ENCODE data around the gene TBX1. TPM values are rescaled to one million over a fixed set of nuclear protein-coding genes. Genes with fewer than 3 reads are reported as not detected.

Gene TBX1
- total RNA-seq: 13.7 and 22.6 TPM in 2 replicates

DNA sequence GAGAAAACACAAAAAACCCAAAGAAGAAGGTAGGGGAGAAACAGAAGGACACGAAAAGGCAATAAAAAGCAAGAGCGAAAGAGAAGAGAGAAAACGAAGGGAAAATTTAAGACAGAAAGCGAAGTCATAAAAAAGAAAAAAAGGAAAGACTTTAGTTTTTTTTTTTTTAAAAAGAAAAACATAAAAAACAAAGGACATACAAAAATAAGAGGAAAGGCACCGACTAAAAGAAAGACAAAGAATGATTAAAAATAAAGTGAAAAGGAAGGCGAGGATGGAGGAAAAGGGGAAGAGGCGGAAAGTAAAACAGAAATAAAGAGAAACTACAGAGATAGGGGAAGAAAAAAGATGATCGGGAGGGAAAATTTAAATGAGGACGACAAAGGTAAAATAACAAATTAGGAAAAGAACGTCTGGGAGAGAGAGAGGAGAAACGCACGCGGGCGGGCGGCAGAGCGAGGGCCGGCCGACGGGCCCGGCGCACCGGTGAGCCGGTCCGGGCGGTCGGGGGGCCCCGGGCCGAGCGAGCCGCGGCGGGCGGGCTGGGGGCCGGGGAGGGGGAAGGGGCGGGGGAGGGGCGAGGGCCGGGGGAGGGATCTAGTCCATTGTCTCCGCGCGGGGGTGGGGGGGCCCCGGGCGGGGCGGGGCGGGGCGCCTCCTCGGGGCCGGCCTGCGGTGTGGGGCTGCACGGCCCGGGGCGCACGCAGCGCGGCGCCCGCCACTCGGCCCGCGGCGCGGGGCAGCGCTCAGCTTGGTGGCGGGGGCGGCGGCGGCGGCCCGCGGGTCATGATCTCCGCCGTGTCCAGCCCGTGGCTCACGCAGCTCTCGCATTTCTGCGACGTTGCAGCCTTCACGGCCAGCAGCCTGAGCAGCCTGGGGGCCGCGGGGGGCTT, at the start of gene TBX1:
TSS of gene TBX1 (plus strand) at position 721 of the 893 bp plus-strand sequence. CDS start at position 787, 66 bp downstream.

DNA sequence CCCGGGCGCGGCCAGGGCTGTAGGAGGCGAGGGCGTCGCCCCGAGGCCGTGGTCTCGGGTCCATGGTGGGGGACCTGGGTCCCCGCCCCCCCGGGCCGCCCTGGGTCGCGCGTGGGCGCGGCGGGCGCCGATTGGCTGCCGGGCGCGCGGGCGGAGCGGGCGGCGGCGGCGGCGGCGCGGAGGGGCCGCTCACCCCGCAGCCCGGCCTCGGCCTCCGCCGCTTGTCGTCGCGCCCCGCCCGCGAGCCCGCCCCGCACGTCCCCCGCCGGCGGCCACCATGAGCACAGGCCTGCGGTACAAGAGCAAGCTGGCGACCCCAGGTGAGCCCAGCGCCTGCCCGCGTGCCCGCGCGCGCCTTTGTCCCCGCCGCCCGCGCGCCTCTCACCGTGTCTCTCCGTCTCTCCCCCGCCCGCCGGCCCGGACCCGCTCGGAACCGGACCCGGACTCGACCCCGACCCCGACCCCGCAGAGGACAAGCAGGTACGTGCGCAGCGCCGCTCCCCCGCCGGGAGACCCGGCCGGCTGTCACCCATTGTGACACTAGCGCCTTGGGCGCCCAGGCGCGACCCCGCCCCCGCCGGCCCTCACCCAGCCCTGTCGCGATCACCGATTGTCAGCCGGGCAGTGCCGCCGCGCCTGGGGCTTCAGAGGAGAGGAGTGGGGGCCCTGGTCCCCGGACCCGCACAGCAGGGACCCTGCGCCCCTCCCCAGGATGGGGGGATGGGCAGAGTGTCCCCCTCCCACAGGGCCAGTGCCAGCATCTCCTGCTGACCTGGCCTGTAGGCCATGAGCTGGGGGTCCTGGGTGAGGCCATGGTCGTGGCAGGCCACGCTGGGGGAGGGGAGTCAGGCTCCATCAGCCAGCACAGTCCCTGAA, 46.0 kb upstream of the TBX1 start, which contains the start of gene SEPTIN5:
TSS of gene SEPTIN5 (plus strand) at position 192 of the 876 bp plus-strand sequence. CDS start at position 278, 86 bp downstream.

DNA sequence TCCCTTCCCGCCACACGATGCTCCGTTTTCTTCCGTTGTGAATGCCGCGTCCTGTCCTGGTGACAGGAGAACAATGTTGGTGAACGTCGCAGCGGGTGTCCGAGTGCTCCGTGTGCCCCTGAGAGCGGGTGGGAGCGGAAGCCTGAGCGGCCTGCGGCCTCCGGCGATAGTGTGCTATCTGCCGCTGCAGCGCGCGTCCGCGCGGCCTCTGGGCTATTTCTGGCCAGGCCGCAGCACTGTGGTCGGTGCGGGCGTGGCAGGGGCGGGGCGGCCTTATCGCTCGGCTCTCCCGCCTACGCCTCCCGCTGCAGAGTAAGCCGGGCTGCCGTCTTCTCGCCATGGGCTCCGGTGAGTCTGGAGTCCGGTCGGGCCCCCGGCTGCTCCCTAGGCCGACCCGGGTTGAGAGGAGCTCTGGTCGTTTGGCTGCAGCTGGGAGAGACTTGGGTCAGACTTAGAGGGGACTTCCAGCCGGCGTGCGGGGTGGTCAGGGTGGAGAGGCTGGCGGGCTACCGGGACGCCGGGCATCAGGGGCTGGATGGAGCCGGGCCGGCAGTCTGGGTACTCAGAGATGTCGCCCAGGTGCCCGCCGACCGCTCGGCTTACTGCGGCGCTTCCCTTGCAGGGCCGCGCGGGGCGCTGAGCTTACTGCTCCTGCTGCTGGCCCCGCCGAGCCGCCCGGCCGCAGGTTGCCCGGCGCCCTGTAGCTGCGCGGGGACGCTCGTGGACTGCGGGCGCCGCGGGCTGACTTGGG, 37.2 kb upstream of the TBX1 start, which contains the start of gene GP1BB:
TSS of gene GP1BB (plus strand) at position 308 of the 751 bp plus-strand sequence. CDS start at position 339, 31 bp downstream.

Other genes starting within 250 kb of the TBX1 start
- gene CLDN5, start 236.4 kb upstream of the TBX1 start, total RNA-seq: not detected in 2 replicates
- 2.6 and 14.9 TPM in 2 replicates for gene SEPTIN5, start 46.3 kb upstream of the TBX1 start, total RNA-seq
- gene GP1BB, start 37.2 kb upstream of the TBX1 start, total RNA-seq: 2.8 and 2.9 TPM in 2 replicates
- 25.3 and 35.2 TPM in 2 replicates for gene GNB1L, start 94.1 kb downstream of the TBX1 start, total RNA-seq
- 10.5 and 13.6 TPM in 2 replicates for gene RTL10, start 94.1 kb downstream of the TBX1 start, total RNA-seq
- 264 and 269 TPM in 2 replicates for gene COMT, start 181.0 kb downstream of the TBX1 start, total RNA-seq
- 9.5 and 13.8 TPM in 2 replicates for gene TXNRD2, start 181.0 kb downstream of the TBX1 start, total RNA-seq